Measurements from ENCODE around the gene PLSCR4.

- TF ChIP-seq KDM1A (IDR thresholded peaks at IDR 0.05; ENCODE audit: low read depth) = no peak
- TF ChIP-seq CTCF (IDR thresholded peaks at IDR 0.05) = no peak
Measured at GRCh38 chr3:146184241-146185015, 66.5 kb downstream of the PLSCR4 start.

All from A549 (cell line).